HL-60/S4 (cell line): ENCODE measurements around the gene KCNN1.

Experiments
- in situ Hi-C: fragments of 300-500 bp; cut with MboI; formaldehyde crosslinking; loops from 2 replicates; pipeline ENCODE4 v1.14.3; 2022; ENCODE audit warnings: low sequenced_read_pairs

The KCNN1 gene

DNA sequence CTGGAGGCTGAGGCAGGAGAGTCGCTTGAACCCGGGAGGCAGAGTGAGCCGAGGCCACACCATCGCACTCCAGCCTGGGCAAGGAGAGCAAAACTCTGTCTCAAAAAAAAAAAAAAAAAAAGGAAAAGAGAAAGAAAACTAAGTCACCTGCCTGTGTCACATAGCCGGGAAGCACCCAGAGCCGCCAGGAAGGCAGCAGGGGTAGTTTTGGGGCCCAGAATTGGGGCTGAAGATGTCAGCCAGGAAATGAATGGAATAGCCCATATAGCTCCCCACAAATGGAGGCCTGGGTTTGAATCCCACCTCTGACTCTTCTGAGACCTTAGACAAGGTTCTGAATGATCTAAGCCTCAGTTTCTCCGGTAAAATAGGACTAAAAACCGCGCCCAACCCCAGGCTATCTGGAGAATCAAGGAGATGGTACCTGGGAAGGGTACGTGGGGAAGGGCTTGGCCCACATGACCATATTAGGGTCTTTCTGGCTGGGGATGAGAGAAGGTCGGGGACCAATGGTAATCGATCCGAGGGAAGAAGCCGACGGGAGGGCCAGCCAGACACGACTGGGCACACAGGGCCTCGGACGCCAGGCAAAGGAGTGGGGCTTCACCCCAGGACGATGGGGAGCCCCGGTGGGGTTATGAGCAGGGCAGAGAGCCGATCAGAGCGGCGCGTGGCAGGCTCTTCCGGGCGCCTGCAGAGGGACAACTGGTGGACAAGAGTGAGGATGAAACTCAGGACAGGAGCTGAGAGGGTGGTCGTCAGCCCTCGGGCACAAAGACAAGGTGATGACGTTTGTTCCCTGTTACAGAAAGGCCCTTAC lies 19.7 kb upstream of the KCNN1 start:
- in situ Hi-C loops: loop anchor here (25.0 kb wide), 1 partner anchor 115 kb away; no protein-coding TSS in a partner anchor

DNA sequence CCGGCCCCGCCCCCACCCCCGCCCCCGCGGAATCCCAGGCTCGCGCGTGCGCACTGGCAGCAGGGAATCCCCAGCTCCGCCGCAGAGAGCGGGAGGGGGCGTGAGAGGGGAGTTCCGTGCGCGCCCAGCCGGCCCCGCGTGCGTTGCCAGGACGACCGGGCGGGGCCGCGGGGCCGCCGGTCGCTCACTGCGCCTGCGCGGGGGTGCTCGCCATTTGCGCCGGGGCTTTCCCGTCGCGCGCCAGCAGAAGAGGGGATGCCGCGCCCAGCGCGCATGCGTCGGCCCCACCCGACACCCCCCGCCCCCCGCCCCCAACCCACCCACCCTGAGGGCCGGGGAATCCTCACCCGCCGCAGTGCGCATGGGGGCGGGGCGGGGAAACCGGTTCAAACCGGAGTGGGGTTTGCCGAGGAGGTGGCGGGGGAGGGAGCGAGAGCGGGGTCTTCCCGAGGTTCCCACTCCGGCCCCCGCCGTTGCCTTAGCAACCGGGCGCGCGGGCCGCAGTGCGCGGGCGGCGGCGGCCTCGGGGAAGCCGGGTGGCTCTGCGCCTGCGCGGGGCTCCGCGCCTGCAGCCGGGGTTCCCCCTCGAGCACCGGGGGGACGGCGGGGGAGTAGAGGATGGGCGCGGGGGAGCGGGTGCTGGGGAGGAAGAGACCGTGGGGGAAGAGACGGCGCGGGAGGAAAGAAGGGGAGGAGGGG lies 18.9 kb upstream of the KCNN1 start:
- in situ Hi-C loops: loop anchor here (25.0 kb wide), 1 partner anchor 114 kb away; no protein-coding TSS in a partner anchor

DNA sequence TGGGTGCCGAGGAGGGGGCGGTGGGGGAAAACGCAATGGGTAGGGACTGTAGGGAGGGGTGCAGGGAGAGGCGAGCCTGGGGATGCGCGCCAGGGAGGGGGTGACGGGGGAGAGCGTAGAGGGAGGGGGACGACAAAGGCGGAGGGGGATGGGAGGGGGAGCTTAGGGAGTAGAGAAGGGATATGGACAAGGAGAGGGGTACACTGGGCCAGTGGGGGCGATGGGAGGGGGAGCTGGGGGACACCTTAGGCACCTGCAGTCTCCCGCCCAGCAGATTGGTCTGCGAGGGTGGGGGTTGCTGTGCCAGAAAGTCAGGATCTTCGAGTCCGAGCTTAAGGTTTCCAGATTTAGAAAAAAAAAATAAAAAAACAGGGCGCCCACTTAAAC lies 18.4 kb upstream of the KCNN1 start:
- in situ Hi-C loops: loop anchor here (25.0 kb wide), 1 partner anchor 114 kb away; no protein-coding TSS in a partner anchor

DNA sequence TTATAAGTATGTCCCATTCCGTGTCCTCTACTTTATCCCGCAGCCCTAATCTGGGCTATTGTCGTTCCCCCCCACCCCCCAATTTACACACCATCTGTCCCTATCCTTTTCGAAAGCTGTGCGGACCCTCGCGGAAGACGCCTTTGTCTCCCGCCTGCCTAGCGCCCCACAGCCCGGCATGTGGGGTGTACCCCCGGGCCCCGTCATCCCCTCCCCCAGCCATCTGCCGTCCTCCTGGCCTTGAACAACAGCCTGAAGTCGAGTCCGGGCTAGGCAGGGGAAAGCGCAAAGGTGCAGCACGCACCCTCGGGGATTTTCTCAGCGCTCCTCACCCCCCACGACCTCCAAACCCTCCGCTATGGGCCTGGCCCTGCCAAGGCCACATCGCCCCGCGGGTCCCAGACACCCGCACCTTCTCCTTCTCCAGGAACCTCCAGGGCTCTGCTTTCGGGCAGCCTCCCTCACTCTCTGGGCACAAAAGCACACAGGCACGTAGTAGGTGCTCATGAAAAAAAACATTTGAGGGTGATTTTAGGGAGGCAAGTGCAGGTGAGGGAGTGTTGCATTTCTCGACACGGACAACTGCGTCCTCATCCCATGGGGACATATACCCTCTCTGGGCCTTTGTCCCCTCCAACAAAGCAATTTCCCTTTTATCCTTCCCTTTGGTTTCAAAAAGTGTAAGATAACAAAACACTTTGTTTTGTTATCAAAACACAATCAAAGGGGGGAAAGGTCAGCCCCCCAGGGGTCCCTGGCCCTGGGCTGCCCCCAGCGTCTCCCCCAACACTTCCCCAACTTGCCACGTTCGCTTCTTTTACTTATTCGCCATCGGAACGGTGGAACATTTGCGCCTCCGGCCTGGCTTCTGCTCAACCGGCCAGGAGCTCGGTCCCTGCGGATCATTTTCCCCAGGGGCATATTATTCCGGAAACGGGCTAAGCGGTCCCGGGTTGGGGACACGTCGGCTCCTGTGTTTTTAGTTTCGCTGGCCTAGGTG lies 17.7 kb upstream of the KCNN1 start:
- in situ Hi-C loops: loop anchor here (25.0 kb wide), 1 partner anchor 113 kb away; no protein-coding TSS in a partner anchor

DNA sequence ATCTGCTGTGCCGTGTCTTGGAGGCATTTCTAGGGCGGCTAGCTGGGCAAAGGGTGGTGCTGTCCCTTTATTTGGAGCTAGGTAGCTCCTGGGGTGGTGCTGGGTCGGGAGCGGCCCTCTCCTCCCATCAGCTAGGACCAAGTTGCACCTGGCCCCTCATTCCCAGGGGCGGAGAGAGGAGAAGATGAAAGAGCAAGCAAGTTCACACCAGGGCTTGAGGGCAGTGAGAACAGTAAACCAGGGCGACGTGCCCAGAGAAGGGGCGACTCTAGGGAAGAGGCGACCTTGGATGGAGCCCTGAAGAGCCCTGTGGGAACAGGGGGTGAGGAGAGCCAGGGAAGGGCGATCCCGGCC lies 17.0 kb upstream of the KCNN1 start:
- in situ Hi-C loops: loop anchor here (25.0 kb wide), 1 partner anchor 112 kb away; no protein-coding TSS in a partner anchor

DNA sequence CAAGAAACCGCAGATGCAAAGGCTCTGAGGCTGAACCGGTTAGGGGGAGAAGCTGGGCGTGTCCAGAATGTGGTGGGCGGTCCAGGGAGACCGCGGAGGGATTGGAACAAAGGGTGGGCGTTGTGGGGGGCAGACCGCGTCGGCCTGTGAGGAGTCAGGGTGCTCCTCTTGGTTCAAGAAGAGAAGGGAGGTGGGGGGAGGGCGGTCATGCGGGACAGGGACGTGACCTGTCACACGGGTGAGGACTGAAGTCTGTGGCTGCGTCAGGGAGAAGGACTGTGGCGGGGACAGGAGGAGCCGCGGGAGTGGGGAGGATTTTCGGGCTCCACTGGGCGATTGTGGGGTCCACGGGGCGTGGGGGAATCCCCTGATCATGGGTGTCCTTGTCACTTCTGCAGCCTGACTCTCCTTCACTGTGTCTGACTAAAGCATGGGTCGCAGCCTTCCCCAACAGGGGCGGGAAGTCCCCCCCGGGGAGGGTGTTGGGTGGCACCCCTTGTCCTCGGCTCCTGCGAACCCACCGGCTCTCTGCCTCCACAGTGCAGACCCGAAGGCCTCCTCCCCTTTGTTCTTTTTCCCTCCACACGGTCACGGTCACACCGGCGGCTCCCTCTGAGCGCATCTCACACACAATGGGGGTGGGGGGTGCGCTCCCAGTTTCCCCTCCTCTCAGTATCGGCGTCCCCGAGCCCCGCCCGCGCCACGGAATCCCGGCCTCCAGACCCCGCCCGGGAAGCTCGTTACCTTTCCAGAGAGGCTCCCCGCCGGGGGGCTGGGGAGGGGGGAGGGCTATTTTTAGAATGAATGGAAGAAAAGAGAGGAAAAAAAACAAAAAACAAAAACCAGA lies 16.4 kb upstream of the KCNN1 start:
- in situ Hi-C loops: no loop called here

DNA sequence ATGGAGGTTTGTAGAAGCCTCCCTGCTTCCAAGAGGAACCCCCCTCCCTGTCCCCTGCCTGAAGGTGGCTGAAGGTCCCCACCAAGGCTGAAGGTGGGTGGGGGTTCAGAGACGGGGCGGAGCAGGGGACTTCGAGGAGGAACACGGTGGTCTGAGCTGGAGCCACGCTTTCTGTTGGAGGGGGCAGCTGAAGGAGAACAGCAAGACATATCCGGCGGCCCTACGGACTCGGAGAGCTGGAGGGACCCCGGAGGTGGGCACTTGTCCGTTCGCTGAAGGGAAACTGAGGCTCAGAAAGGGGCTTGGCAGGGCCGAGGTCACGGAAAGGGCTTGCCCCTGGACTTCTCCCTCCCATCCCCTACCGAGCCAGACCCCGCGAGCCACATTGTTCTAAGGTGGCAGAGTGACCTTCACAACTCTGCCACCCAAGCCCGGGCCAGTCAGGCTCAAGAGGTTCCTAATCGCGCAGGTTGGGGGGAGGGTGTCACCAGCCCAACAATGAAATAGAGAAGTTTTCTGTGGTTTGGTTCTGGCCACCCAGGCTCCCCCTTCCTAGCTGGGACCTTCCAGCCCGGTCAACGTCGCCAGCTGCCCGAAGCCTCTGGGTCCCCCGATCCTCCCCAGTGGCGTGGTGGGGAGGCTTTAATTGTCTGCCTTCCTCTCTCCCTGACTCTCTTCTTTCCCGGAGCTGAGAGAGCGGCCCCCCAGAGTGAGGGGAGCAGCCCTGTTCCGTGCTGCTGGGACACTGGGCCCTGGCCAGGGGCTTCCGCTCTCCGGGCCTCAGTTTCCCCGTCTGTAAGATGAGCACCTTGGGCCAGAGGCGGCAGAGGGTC lies 15.5 kb upstream of the KCNN1 start:
- in situ Hi-C loops: no loop called here

DNA sequence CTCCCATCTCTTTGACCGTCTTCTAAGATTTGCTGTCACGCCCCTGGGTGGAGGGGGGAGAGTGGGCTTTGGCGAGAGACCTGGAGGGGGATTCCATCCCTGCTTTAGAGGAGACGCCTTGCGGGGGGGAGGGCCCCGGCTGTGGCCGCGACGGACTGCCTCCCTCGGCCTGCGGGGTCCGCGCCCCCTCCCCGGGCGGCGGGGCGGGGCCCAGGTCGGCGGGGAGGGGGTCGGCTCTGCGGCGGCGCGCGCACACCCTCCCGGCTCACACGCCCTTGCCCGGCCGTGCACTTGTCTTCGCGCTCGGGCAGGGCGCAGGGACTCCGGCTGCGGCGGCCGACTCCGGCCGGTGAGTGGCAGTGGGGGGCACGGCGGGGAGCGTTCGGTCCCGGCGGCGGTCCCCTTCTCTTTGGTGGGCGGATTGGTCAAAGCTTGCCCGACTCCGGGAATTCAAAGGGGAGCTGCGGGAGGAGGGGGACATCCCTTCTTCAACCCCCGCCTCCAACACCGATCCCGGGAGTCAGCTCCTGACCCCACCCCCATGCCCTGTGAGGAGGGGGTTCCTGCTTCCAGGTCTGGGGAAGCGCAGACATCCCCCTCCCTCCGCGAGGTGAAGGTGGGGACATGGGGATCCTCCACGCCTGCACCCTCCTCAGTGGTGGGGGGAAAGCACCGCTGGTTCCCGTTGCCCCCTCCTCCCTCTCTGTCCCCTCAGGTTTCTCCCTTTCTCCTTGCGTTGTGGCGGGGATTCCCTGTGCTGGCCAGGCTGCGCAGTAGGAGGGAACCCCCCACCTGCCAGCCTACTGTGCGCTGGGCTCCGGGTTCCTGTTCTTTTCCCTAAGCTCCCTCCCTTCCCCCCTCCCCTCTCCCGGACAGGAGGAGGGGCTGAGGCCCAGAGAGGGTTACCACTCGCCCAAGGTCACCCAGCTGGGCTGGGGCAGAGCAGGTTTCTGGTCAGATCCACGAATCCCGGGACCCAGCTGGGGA lies 14.6 kb upstream of the KCNN1 start:
- in situ Hi-C loops: no loop called here

DNA sequence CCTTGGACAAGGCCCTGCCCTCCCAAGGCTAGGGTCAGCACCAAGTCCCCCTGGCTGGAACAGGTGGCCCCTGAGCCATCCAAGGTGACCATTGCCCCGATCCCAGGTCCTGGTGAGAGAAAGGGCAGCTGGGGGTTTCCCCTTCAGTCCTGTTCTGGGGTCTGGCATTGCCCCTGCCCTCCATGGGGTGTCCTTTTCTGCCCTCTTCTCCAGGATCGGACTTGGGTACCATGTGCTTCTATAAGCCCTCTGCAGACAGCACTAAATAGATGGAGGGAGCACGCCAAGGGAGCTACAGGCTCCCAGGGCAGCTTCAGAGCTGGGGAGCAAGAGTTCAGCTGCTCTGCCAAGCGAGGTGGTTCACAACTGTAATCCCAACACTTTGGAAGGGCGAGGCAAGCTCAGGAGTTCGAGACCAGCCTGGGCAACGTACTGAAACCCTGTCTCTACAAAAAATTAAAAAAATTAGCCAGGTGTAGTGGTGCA lies 13.5 kb upstream of the KCNN1 start:
- in situ Hi-C loops: no loop called here

DNA sequence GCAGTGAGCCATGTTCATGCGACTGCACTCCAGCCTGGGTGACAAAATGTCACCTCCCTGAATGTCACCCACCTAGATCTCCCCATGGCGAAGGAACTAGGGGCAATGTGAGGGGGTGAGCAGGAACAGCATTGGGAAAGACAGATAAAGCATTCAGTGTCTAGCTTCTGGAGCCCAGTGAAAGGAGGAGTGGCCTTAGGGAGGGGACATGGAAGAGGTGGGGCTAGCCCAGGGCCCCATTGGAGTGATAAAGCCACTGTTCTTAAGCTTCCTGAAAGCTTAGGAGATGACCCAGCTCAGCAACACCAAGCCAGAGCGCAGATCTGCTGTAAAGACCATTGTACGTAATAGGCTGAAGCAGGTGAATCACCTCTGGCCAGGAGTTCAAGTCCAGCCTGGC lies 13.0 kb upstream of the KCNN1 start:
- in situ Hi-C loops: no loop called here

DNA sequence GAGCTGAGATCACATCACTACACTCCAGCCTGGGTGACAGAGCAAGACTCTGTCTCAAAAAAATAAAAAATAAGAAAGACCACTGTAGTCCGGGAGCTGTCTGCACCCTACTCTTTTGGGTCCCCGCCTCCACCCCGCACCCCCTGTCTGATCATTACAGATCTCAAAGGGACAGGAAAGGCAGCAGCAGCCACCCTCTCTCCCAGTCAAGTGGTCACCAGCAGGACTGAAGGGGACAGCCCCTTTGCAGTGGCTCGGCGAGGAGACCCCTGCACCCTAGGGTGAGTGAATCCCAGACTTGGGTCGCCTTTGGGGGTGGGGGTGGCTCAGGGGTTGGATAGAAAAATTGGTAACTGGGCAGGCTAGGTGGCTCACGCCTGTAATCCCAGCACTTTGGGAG lies 12.5 kb upstream of the KCNN1 start:
- in situ Hi-C loops: no loop called here

DNA sequence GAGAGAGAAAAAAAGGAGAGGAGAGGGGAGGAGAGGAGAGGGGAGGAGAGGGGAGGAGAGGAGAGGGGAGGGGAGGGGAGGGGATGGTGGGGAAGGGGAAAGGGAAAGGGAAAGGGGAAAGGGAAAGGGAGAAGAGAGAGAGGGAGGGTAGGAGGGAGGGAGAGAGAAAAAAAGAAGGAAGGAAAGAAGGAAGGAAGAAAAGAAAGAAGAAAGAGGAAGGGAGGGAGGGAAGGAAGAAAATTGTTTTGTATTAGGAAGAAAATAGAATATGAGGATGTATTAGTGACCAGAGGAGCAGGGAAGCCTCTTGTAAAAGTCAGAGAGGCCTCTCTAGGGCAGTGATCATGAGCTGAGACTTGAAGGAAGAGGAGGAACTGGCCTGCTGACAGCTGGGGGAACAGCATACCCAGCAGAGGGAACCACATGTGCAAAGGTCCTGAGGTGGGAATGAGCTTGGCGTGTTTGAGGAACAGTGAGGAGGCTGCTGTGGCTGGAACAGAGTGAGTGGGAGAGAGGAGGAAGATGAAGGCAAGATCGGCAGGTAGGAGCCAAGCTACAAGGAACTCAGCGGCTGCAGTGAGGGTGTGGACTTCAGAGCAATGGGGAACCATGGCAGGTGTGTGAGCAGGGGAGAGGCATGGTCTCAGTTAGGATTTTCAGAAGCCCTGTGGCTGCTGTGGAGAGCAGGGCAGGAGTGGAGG lies 9.6 kb upstream of the KCNN1 start:
- in situ Hi-C loops: no loop called here

DNA sequence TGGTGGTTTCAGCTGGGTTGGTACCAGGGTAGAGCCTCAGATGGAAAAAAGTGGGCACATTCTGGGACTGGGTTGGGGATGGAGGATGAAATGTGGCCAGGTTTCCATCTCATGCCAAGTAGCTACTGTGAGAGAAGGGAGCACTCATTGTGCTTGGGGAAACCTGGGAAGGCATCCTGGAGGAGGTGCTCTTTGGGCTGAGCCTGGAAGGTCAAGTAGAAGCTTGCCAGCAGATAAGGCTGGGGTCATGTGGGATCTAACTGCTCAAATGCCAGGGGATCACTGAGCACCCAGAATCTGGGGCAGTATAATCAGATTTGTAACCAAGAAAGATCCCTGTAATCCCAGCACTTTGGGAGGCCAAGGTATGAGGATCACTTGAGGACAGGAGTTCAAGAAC lies 9.0 kb upstream of the KCNN1 start:
- in situ Hi-C loops: no loop called here

DNA sequence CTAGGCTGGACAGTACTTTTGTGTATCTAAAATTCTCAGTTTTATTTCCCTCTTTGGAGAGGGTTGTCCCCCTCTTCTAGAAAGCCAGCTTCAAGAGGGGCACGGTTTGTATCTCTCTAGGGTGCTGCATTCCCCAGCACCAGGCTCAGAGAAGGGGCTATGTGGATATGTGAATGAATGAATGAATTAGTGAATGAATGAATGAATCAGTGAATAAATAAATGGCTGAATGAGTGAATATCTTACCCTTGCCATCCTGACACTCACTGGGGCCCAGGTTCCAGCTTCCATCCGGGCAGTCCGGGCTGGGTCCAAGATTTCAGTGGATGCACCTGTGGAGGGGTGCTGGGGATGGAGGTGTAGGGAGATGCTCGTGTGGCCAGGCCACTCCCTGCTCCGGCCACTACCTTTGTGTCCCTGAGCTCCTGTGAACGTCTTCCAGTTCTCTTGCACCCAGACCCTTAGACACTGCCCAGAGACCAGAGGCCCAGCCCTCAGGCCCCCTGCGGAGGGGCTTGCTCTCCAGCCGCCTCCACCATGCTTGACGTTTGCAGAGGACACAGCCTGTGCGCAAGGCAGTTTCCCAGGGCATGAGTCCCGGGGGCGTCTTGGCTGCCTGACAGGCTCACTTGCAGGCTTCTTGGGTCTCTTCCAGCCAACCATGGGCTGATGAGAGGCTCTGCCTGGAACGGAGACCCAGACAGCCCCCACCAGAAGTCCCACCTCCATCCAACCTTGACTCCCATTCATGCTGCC lies 2.8 kb upstream of the KCNN1 start:
- in situ Hi-C loops: no loop called here

DNA sequence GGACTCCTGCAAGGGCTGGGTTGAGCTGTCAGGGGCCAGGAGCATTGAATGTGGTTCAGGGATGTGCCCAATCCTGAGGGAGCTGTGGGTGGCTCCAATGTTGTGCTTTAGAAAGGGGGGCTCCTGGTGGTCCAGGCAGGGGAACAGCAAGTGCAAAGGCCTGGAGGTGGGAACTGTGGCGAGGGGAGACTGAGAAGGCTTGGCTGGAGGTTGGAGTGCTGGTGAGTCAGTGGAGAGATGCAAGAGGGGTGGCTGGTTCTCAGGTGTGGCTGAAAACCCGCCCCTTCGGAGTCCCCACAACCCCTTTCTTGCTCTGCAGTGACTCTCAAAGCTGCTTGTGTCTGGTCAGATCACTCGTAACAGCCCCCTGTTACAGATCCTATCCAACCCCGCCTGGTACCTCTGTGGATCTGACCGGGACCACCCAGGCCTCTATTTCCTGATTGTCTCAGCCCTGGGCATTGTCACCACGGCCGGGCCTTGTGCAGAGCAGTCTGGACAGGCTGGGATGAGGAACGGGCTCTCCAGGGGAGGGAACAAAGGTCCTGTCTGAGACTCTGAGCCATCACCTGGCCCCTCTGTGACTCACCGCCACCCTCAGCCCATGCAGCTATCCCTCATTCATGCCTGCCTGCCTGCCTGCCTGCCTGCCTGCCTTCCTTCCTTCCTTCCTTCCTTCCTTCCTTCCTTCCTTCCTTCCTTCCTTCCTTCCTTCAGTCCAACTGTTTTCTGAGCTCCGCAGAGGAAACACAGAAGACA lies 1.4 kb upstream of the KCNN1 start:
- in situ Hi-C loops: no loop called here

DNA sequence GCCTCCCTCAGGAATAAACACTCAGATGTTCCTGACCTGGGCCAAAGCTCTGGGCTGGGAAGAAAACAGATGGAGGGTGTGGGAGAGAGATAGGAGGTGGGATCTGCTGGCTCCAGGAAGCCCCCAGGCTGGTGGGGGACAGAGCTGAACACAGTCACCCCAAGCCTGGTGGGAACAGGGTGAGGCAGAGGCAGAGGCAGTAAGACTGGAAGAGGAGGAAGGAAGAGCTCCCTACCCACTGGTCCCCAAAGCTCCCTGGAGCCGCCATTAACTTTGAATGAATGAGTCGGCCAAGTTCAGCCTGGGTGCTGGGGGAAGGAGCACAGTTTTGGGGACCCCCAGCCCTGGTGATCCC lies 801 bp upstream of the KCNN1 start:
- in situ Hi-C loops: no loop called here
